Measurements from ENCODE around the gene DENND1A. TPM values are rescaled to one million over a fixed set of nuclear protein-coding genes. Genes with fewer than 3 reads are reported as not detected.

Gene DENND1A
- total RNA-seq, 1 donor from 2014 or later, result 13.9 TPM

DNA sequence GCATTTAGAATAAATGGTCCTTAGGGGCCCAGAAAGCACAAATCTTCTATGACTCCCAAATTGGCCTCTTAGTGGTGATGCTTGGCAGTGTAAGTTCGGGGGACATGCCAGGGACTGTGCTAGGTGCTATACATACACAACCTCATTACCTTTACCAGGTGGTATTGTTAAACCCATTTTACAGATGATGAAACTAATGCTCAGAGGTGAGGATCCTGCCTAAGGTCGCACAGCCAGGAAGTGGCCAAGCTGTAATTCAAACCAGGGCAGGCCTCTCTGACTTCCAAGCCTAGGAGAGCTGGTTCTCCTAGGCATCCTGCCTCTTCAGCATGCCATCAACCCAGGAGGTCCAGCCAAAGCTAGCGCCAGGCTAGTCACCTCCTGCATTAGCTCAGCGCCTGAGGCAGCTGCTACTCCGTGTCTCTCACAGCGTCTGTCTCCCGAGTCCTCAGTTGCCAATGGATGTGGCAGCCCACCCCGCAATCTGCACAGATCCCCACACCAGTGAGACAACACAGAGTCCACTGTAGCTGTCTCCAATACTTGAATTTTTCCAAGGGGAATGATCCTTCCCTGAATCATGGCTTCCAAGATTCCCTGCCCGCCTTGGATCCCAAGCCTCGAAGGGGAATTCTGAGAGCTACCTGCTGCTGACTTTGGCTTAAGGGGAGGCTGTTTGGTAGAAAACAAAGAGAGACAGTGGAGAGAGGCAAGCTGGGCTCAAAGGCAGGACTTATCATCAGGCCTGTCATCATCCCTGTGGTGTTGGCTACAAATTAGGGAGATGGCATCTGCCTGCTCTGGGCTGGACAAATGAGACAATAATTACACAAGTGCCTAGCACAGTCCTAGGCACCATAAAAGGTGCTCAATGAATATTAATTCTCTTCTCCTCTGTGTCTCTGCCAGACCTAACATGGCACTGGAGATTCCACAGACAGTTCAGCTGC, 521.3 kb downstream of the DENND1A start:
- Mint-ChIP-seq H3K4me3 (ENCODE audit: unreplicated experiment) (no peak overlapping the region), H3K27ac (ENCODE audit: unreplicated experiment) (no peak overlapping the region), H3K9me3 (ENCODE audit: unreplicated experiment) (peaks cover 8% of the 10 kb centered on the region), H3K4me1 (ENCODE audit: low read depth, unreplicated experiment) (peaks cover 11% of the 10 kb centered on the region), H3K36me3 (ENCODE audit: unreplicated experiment) (no peaks in the 10 kb centered on the region), H3K27me3 (ENCODE audit: unreplicated experiment) (peaks cover 3% of the 10 kb centered on the region)
- TF ChIP-seq, protein P1, sequence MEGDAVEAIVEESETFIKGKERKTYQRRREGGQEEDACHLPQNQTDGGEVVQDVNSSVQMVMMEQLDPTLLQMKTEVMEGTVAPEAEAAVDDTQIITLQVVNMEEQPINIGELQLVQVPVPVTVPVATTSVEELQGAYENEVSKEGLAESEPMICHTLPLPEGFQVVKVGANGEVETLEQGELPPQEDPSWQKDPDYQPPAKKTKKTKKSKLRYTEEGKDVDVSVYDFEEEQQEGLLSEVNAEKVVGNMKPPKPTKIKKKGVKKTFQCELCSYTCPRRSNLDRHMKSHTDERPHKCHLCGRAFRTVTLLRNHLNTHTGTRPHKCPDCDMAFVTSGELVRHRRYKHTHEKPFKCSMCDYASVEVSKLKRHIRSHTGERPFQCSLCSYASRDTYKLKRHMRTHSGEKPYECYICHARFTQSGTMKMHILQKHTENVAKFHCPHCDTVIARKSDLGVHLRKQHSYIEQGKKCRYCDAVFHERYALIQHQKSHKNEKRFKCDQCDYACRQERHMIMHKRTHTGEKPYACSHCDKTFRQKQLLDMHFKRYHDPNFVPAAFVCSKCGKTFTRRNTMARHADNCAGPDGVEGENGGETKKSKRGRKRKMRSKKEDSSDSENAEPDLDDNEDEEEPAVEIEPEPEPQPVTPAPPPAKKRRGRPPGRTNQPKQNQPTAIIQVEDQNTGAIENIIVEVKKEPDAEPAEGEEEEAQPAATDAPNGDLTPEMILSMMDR (IDR thresholded peaks at IDR 0.05; ENCODE audit: partially characterized antibody, unreplicated experiment), result no peak
- DNase-seq, result peak; percentile 3

DNA sequence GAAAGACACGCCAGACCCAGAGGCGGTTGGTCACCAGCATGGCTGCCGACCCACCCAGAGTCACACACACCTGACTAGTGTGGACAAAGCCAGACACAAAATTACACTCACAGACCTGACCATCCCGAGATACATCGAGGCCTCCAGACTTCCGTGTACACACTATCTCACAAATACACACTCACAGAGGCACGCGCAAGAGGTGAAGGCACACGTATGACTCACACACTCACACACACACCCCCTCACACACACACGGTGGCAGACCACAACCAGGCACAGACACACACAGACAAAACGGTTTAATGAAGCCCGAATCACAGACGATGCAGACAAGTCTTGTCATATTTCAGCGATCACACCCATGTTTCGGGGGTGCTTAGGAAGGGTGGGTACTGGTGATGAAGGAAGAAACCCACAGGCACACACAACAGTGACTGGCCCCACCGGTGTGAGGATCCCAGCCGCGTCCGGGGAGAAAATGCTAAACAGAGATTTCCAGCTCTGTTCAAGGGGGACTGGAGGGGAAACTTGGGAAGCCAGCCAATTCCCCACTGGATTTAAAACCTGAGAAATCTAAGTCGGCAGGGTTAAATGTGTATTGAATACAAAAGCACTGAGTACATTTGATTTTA, 522.6 kb downstream of the DENND1A start:
- Mint-ChIP-seq H3K27ac (ENCODE audit: unreplicated experiment) (peak overlapping the region; percentile 1), H3K27me3 (ENCODE audit: unreplicated experiment) (peaks cover 3% of the 10 kb centered on the region), H3K9me3 (ENCODE audit: unreplicated experiment) (peaks cover 8% of the 10 kb centered on the region), H3K4me1 (ENCODE audit: low read depth, unreplicated experiment) (peaks cover 13% of the 10 kb centered on the region), H3K4me3 (ENCODE audit: unreplicated experiment) (no peak overlapping the region), H3K36me3 (ENCODE audit: unreplicated experiment) (no peaks in the 10 kb centered on the region)
- peak; percentile 14 for DNase-seq
- TF ChIP-seq, protein P1 (IDR thresholded peaks at IDR 0.05; ENCODE audit: partially characterized antibody, unreplicated experiment), result no peak

DNA sequence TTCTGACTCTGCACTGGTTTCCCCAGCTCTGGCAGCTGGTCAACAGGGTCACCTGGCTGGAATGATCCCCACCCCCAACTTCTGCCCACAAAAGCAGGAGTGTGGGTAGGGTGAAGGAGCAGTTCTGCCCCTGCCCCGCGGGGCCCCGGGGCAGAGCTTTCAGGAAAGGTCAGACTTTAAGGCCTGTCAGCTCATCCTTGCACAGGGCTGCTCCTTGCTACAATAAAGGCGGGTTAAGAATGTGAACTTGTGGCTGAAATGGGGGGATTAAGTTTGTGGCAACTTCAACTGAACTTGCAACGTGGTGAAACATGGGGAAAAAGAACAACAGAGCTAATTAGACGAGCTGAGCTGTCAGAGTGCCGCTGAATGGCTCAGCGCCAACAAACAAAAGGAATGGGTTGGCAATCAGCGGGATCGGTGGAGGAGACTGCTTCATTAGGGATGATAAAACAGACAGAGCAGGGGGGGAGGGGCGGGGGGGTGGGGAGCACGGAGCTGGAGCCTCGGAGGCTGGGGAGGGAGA, 523.2 kb downstream of the DENND1A start:
- H3K27ac Mint-ChIP-seq (ENCODE audit: unreplicated experiment), result no peak overlapping the region
- H3K4me1 Mint-ChIP-seq (ENCODE audit: low read depth, unreplicated experiment), result peaks cover 14% of the 10 kb centered on the region
- no peaks in the 10 kb centered on the region for H3K36me3 Mint-ChIP-seq (ENCODE audit: unreplicated experiment)
- no peak overlapping the region for H3K4me3 Mint-ChIP-seq (ENCODE audit: unreplicated experiment)
- peaks cover 8% of the 10 kb centered on the region for H3K9me3 Mint-ChIP-seq (ENCODE audit: unreplicated experiment)
- peaks cover 3% of the 10 kb centered on the region for H3K27me3 Mint-ChIP-seq (ENCODE audit: unreplicated experiment)
- peak; percentile 21 for DNase-seq
- TF ChIP-seq, protein P1 (IDR thresholded peaks at IDR 0.05; ENCODE audit: partially characterized antibody, unreplicated experiment), result no peak

DNA sequence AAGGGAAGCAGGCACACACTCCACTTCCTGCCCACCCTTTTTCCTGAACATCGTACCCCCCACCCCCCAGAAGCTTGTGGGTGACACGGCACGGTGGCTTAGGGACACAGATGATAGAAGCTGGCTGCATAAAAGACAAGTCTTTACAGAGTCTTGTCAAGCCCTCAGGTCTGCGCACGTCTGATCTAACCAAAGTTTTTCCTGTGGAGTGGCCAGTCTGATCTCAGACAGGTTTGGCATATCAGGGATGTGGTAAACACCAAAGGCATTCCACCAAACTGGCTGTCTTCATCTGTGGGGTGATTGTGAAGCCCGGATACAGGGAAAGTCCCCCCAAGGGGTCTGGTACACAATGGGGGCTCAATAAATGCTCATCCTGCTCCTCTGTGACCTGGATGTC, 523.9 kb downstream of the DENND1A start:
- Mint-ChIP-seq H3K27me3 (ENCODE audit: unreplicated experiment) (peaks cover 2% of the 10 kb centered on the region), H3K4me3 (ENCODE audit: unreplicated experiment) (no peak overlapping the region), H3K27ac (ENCODE audit: unreplicated experiment) (no peak overlapping the region), H3K36me3 (ENCODE audit: unreplicated experiment) (no peaks in the 10 kb centered on the region), H3K4me1 (ENCODE audit: low read depth, unreplicated experiment) (peaks cover 17% of the 10 kb centered on the region), H3K9me3 (ENCODE audit: unreplicated experiment) (peaks cover 7% of the 10 kb centered on the region)
- TF ChIP-seq, protein P1 (IDR thresholded peaks at IDR 0.05; ENCODE audit: partially characterized antibody, unreplicated experiment), result no peak
- peak; percentile 4 for DNase-seq

Measured in glutamatergic neuron (in vitro differentiated cells).